ENCODE results near the gene MLXIP.
"Not testable (repeated sequence)": the region's sequence is repeated elsewhere in the genome, so short reads cannot be mapped to it uniquely, and the experiment has no call there.

MLXIP gene

GRCh38 chr12:122117979-122118378 is 39.4 kb downstream of the MLXIP start:
- peak; percentile 52 for DNase-seq (ENCODE audit: low read depth)
- TF ChIP-seq CTCF (conservative IDR thresholded peaks at IDR 0.05; ENCODE audit: control insufficient read depth, insufficient read depth, low read depth, low read length) = no peak
- H3K4me3 ChIP-seq (ENCODE audit: control insufficient read depth, low read depth, low read length) = no peak overlapping the region

GRCh38 chr12:122121341-122121740 is 42.8 kb downstream of the MLXIP start:
- not testable (repeated sequence) for H3K4me3 ChIP-seq (ENCODE audit: control insufficient read depth, low read depth, low read length); DNase-seq (ENCODE audit: low read depth)

GRCh38 chr12:122121745-122122144 is 43.2 kb downstream of the MLXIP start:
- no peak for TF ChIP-seq CTCF (conservative IDR thresholded peaks at IDR 0.05; ENCODE audit: control insufficient read depth, insufficient read depth, low read depth, low read length)
- no peak overlapping the region for H3K4me3 ChIP-seq (ENCODE audit: control insufficient read depth, low read depth, low read length)
- no peak for DNase-seq (ENCODE audit: low read depth)

- peak; percentile 67 for TF ChIP-seq CTCF (conservative IDR thresholded peaks at IDR 0.05; ENCODE audit: control insufficient read depth, insufficient read depth, low read depth, low read length)
- H3K4me3 ChIP-seq (ENCODE audit: control insufficient read depth, low read depth, low read length) = no peak overlapping the region
- DNase-seq (ENCODE audit: low read depth) = peak; percentile 73
Measured at GRCh38 chr12:122123051-122123760, 44.6 kb downstream of the MLXIP start.

- H3K4me3 ChIP-seq (ENCODE audit: control insufficient read depth, low read depth, low read length) = no peak overlapping the region
- no peak for DNase-seq (ENCODE audit: low read depth)
Measured at GRCh38 chr12:122123761-122124145, 45.2 kb downstream of the MLXIP start.

GRCh38 chr12:122124370-122124769 is 45.8 kb downstream of the MLXIP start:
- H3K4me3 ChIP-seq (ENCODE audit: control insufficient read depth, low read depth, low read length) = no peak overlapping the region
- no peak for DNase-seq (ENCODE audit: low read depth)
- TF ChIP-seq CTCF (conservative IDR thresholded peaks at IDR 0.05; ENCODE audit: control insufficient read depth, insufficient read depth, low read depth, low read length) = no peak

More at GRCh38 chr12:122123761-122124145, 45.2 kb downstream of the MLXIP start:
- TF ChIP-seq CTCF (conservative IDR thresholded peaks at IDR 0.05; ENCODE audit: control insufficient read depth, insufficient read depth, low read depth, low read length) = no peak

GRCh38 chr12:122125452-122126341 is 47.1 kb downstream of the MLXIP start:
- no peak overlapping the region for H3K4me3 ChIP-seq (ENCODE audit: control insufficient read depth, low read depth, low read length)
- TF ChIP-seq CTCF (conservative IDR thresholded peaks at IDR 0.05; ENCODE audit: control insufficient read depth, insufficient read depth, low read depth, low read length) = no peak
- DNase-seq (ENCODE audit: low read depth) = no peak

Data from fibroblast of mammary gland (primary cell).